Ishikawa (cell line): ENCODE data around the gene PTPRN2.

Experiments used
- CEBPB ChIP-seq: IDR thresholded peaks from 2 replicates; pipeline ENCODE4 v1.6.1; 2012
- CREB1 ChIP-seq: IDR thresholded peaks from 2 replicates; pipeline ENCODE4 v1.6.1; 2012; ENCODE audit warnings: low read depth
- EGR1 ChIP-seq: IDR thresholded peaks from 2 replicates; pipeline ENCODE4 v1.6.1; 2012
- EP300 ChIP-seq: IDR thresholded peaks from 2 replicates; pipeline ENCODE4 v1.6.1; 2012; ENCODE audit warnings: borderline replicate concordance
- RAD21 ChIP-seq: IDR thresholded peaks from 2 replicates; pipeline ENCODE4 v1.6.1; 2012; ENCODE audit warnings: low read depth
- TAF1 ChIP-seq: IDR thresholded peaks from 2 replicates; pipeline ENCODE4 v1.6.1; 2012; ENCODE audit warnings: low read depth, mild to moderate bottlenecking
- TCF12 ChIP-seq: IDR thresholded peaks from 2 replicates; pipeline ENCODE4 v1.6.1; 2012; ENCODE audit warnings: low read depth
- TEAD4 ChIP-seq: IDR thresholded peaks from 2 replicates; pipeline ENCODE4 v1.6.1; 2012
- YY1 ChIP-seq: IDR thresholded peaks from 2 replicates; pipeline ENCODE4 v1.6.1; 2012; ENCODE audit warnings: low read depth
- TF ChIP-seq, protein P1 (sequence below): IDR thresholded peaks from 2 replicates; pipeline ENCODE4 v1.6.1; 2012

DNA sequence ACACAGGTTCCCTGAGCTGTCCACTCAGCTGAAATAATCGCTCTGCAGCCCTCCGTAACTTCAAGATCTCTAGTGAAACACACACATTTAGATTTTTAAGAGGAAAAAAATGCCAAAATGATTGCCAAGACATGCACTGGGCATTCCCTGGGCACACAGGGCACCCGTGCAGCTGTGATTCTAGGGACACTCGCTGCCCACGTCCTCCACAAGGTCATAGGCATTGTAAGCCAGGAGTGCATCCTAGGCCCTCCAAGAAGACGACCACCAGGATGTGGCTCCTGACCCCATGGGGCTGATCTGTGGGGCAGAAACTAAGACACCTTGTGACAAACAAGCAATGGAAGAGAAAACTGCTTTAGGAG lies 563.3 kb downstream of the PTPRN2 start:
- TF ChIP-seq EP300: no peak
- no peak for TF ChIP-seq CEBPB
- TF ChIP-seq, protein P1, sequence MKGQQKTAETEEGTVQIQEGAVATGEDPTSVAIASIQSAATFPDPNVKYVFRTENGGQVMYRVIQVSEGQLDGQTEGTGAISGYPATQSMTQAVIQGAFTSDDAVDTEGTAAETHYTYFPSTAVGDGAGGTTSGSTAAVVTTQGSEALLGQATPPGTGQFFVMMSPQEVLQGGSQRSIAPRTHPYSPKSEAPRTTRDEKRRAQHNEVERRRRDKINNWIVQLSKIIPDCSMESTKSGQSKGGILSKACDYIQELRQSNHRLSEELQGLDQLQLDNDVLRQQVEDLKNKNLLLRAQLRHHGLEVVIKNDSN: no peak
- TF ChIP-seq TAF1: no peak
- TF ChIP-seq YY1: no peak
- TF ChIP-seq TEAD4: no peak
- no peak for TF ChIP-seq TCF12
- no peak for TF ChIP-seq CREB1
- TF ChIP-seq EGR1: no peak
- no peak for TF ChIP-seq RAD21
